ENCODE data around the gene ZNF524. TPM values are rescaled to one million over a fixed set of nuclear protein-coding genes. Genes with fewer than 3 reads are reported as not detected.

Gene ZNF524
- total RNA-seq, 2 donors from 2014 or later: 5.0 to 5.8 TPM

- H3K27ac ChIP-seq (ENCODE audit: low read depth, low read length): no peak overlapping the region
- no peaks in the 10 kb centered on the region for H3K4me1 ChIP-seq (ENCODE audit: control insufficient read depth, insufficient read depth, low read length)
- H3K36me3 ChIP-seq (ENCODE audit: control insufficient read depth, insufficient read depth, low read length): peaks cover 20% of the 10 kb centered on the region
- Mint-ChIP-seq H3K27ac (no peak overlapping the region), H3K27me3 (ENCODE audit: insufficient read depth) (no peaks in the 10 kb centered on the region), H3K36me3 (ENCODE audit: low read depth) (peaks cover 21% of the 10 kb centered on the region), H3K4me1 (peaks cover 2% of the 10 kb centered on the region), H3K9me3 (no peaks in the 10 kb centered on the region), H3K4me3 (no peak overlapping the region)
- no peak overlapping the region for H3K4me3 ChIP-seq (ENCODE audit: low read length)
- 96 to 97% methylated on average over 29 to 54 of the region's 55 CpGs for WGBS, 2 experiments (ENCODE audit: insufficient coverage in 1 of 2, insufficient read length in 1 of 2)
- DNase-seq: no peak
- no peak overlapping the region for H3K9ac ChIP-seq (ENCODE audit: extremely low read depth, low read length, poor library complexity, severe bottlenecking)
- no peaks in the 10 kb centered on the region for H3K27me3 ChIP-seq (ENCODE audit: control insufficient read depth, insufficient read depth, low read length, poor library complexity, severe bottlenecking)
- no peaks in the 10 kb centered on the region for H3K9me3 ChIP-seq (ENCODE audit: control insufficient read depth, low read length)
- no peak for TF ChIP-seq CTCF (conservative IDR thresholded peaks at IDR 0.05)
Observed at GRCh38 chr19:55621673-55622231, 21.7 kb downstream of the ZNF524 start.

GRCh38 chr19:55622242-55622969, 22.3 kb downstream of the ZNF524 start:
- no peak overlapping the region for H3K27ac ChIP-seq (ENCODE audit: low read depth, low read length)
- H3K27ac Mint-ChIP-seq: no peak overlapping the region
- WGBS, 2 experiments (ENCODE audit: insufficient coverage in 1 of 2, insufficient read length in 1 of 2): 96 to 98% methylated on average over 28 to 40 of the region's 40 CpGs
- no peak for DNase-seq
- TF ChIP-seq CTCF (conservative IDR thresholded peaks at IDR 0.05): no peak
- no peaks in the 10 kb centered on the region for H3K9me3 Mint-ChIP-seq
- peaks cover 15% of the 10 kb centered on the region for H3K36me3 Mint-ChIP-seq (ENCODE audit: low read depth)
- H3K4me1 ChIP-seq (ENCODE audit: control insufficient read depth, insufficient read depth, low read length): no peaks in the 10 kb centered on the region
- no peaks in the 10 kb centered on the region for H3K9me3 ChIP-seq (ENCODE audit: control insufficient read depth, low read length)
- H3K4me3 Mint-ChIP-seq: no peak overlapping the region
- H3K27me3 Mint-ChIP-seq (ENCODE audit: insufficient read depth): peaks cover 2% of the 10 kb centered on the region
- H3K36me3 ChIP-seq (ENCODE audit: control insufficient read depth, insufficient read depth, low read length): peaks cover 18% of the 10 kb centered on the region
- no peak overlapping the region for H3K9ac ChIP-seq (ENCODE audit: extremely low read depth, low read length, poor library complexity, severe bottlenecking)
- H3K4me1 Mint-ChIP-seq: peaks cover 2% of the 10 kb centered on the region
- H3K4me3 ChIP-seq (ENCODE audit: low read length): no peak overlapping the region
- no peaks in the 10 kb centered on the region for H3K27me3 ChIP-seq (ENCODE audit: control insufficient read depth, insufficient read depth, low read length, poor library complexity, severe bottlenecking)

GRCh38 chr19:55623130-55623529, 23.0 kb downstream of the ZNF524 start:
- H3K27ac Mint-ChIP-seq: no peak overlapping the region
- H3K4me1 Mint-ChIP-seq: peaks cover 2% of the 10 kb centered on the region
- Histone ChIP-seq H3K27ac (ENCODE audit: low read depth, low read length) (no peak overlapping the region), H3K4me1 (ENCODE audit: control insufficient read depth, insufficient read depth, low read length) (no peaks in the 10 kb centered on the region), H3K9ac (ENCODE audit: extremely low read depth, low read length, poor library complexity, severe bottlenecking) (no peak overlapping the region), H3K27me3 (ENCODE audit: control insufficient read depth, insufficient read depth, low read length, poor library complexity, severe bottlenecking) (no peaks in the 10 kb centered on the region), H3K36me3 (ENCODE audit: control insufficient read depth, insufficient read depth, low read length) (peaks cover 13% of the 10 kb centered on the region), H3K4me3 (ENCODE audit: low read length) (no peak overlapping the region), H3K9me3 (ENCODE audit: control insufficient read depth, low read length) (no peaks in the 10 kb centered on the region)
- peaks cover 7% of the 10 kb centered on the region for H3K27me3 Mint-ChIP-seq (ENCODE audit: insufficient read depth)
- no peak for TF ChIP-seq CTCF (conservative IDR thresholded peaks at IDR 0.05)
- peaks cover 11% of the 10 kb centered on the region for H3K36me3 Mint-ChIP-seq (ENCODE audit: low read depth)
- WGBS, 2 experiments (ENCODE audit: insufficient coverage in 1 of 2, insufficient read length in 1 of 2): 95 to 96% methylated on average over 6 of the region's 7 CpGs
- H3K4me3 Mint-ChIP-seq: peak overlapping the region; percentile 73
- H3K9me3 Mint-ChIP-seq: no peaks in the 10 kb centered on the region
- DNase-seq: no peak

Measured in endodermal cell (in vitro differentiated cells).